ENCODE measurements around the gene DAZAP1. TPM values are rescaled to one million over a fixed set of nuclear protein-coding genes. Genes with fewer than 3 reads are reported as not detected.

Gene DAZAP1
- 10 to 100 TPM; 45.3 to 75.4 (median 64.0) TPM for total RNA-seq

GRCh38 chr19:1407528-1408299 is at the start of gene DAZAP1:
Gene DAZAP1 (plus strand): TSS chr19:1407586. CDS start chr19:1407774, 188 bp downstream.
- Histone ChIP-seq H3K36me3 (peaks cover 0 to 6% of the 10 kb centered on the region in 2 donors), H3K9me3 (no peaks in the 10 kb centered on the region), H3K4me1 (peaks cover 3 to 54% (median 37%) of the 10 kb centered on the region in 3 donors), H3K27ac (peak within 1 kb of the TSS; percentile 83 to 98 (median 97)), H3K27me3 (no peaks in the 10 kb centered on the region), H3K4me3 (peak within 1 kb of the TSS; percentile 88 to 100)
- no peak for ATAC-seq
- no CpG with 5 or more reads among the region's 121 CpGs for WGBS, 2 donors (ENCODE audit: low coverage in 1 of 2)
- TF ChIP-seq POLR2A (IDR thresholded peaks at IDR 0.05) (peak; percentile 44 to 70), CTCF (IDR thresholded peaks at IDR 0.05) (peak in 1 of 4 experiments; percentile 3), POLR2AphosphoS5 (IDR thresholded peaks at IDR 0.05) (no peak)

DNA sequence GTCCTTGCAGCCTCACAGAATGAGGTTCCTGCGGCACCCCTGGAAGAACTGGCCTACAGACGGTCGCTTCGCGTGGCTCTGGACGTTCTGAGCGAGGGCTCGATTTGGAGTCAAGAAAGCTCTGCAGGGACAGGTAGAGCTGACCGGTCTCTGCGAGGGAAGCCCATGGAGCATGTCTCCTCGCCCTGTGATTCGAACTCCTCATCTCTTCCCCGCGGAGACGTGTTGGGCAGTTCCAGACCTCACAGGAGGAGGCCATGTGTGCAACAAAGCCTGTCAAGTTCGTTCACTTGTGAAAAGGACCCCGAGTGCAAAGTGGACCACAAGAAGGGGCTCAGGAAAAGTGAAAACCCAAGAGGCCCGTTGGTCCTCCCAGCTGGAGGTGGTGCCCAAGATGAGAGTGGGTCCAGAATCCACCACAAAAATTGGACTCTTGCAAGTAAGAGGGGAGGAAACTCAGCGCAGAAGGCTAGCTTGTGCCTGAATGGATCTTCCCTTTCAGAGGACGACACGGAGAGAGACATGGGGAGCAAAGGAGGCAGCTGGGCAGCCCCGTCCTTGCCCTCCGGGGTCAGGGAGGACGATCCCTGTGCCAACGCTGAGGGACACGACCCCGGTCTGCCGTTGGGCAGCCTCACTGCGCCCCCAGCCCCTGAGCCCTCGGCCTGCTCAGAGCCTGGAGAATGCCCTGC is 47.1 kb upstream of the DAZAP1 start:
- no peaks in the 10 kb centered on the region for H3K27me3 ChIP-seq
- H3K36me3 ChIP-seq = peaks cover 0 to 80% of the 10 kb centered on the region in 2 donors
- H3K4me1 ChIP-seq = peaks cover 0 to 52% (median 34%) of the 10 kb centered on the region in 3 donors
- peak overlapping the region in 3 of 4 donors; percentile 75 to 78 (median 76) for H3K27ac ChIP-seq
- no peaks in the 10 kb centered on the region for H3K9me3 ChIP-seq
- H3K4me3 ChIP-seq = peak overlapping the region in 1 of 2 donors; percentile 29
- ATAC-seq = no peak
- 51 to 57% methylated on average over 7 to 9 of the region's 30 CpGs for WGBS, 2 donors (ENCODE audit: low coverage in 1 of 2)
- TF ChIP-seq POLR2A (IDR thresholded peaks at IDR 0.05) (no peak), EP300 (IDR thresholded peaks at IDR 0.05) (no peak), POLR2AphosphoS5 (IDR thresholded peaks at IDR 0.05) (no peak), CTCF (IDR thresholded peaks at IDR 0.05) (no peak)

DNA sequence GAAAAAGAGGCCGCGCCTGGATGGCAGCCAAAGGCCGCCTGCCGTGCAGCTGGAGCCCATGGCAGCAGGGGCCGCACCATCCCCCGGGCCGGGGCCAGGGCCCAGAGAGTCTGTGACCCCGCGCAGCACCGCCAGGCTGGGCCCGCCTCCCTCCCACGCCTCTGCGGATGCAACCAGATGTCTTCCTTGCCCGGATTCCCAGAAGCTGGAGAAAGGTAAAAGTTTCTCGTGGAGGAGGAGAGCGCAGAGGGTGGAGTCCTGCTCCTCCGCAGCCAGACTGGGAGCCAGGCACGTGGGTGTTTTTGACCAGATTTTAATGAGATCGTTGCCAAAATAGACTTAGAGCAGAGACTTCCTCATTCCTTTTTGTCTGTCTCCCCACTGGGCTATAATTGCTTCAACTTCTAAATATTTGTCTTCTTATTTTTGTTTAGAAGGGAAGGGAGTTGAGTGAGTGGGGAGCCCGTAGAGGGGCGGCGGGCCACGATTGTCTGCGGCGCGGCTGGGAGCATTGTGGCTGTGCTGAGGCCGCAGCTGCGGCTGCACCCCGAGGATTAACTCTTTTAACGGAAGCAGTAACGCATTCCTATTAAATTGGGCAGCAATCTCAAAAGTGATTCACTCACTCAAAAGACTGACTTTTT is 46.4 kb upstream of the DAZAP1 start:
- WGBS, 2 donors (ENCODE audit: low coverage in 1 of 2) = 5 to 31% methylated on average over 6 to 17 of the region's 31 CpGs
- Histone ChIP-seq H3K4me1 (peaks cover 0 to 46% (median 30%) of the 10 kb centered on the region in 3 donors), H3K27me3 (no peaks in the 10 kb centered on the region), H3K4me3 (peak overlapping the region in 1 of 2 donors; percentile 29), H3K9me3 (no peaks in the 10 kb centered on the region), H3K27ac (peak overlapping the region in 3 of 4 donors; percentile 75 to 78 (median 76)), H3K36me3 (peaks cover 0 to 86% of the 10 kb centered on the region in 2 donors)
- TF ChIP-seq EP300 (IDR thresholded peaks at IDR 0.05) = no peak
- peak; percentile 59 for TF ChIP-seq POLR2AphosphoS5 (IDR thresholded peaks at IDR 0.05)
- TF ChIP-seq CTCF (IDR thresholded peaks at IDR 0.05) = peak in 1 of 4 experiments; percentile 10
- peak; percentile 78 for ATAC-seq

DNA sequence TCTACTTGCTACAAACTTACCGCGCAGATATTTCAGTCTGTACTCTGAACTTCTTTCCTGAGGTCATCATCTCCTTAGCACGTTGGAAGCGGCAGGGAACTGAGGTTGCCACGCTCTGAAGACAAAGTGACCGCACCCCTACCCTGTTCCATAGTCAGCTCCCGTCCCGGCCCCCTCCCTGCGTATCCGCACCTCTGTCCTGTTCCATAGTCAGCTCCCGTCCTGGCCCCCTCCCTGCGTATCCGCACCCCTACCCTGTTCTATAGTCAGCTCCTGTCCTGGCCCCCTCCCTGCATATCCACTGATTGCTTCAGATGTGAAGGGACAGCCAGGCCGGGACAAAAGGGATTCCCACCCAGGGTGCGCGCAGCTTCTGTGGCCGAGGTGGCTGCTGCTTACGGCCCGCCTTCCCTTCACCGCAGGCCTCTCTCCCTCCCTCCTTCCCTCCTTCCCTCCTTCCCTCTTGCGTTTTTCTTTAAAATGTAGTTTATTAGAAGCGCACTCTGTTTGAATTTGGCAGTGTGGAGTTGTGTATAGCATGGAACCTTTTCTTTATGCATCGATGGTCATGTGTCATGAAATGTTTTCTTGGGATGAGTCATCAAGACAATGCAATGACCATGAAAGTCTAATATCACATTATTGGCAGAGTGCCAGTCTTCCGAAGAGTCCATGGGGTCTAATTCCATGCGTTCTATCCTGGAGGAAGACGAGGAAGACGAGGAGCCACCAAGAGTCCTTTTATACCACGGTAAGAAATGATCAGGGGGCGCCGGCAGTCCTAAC is 45.6 kb upstream of the DAZAP1 start:
- TF ChIP-seq CTCF (IDR thresholded peaks at IDR 0.05) = no peak
- TF ChIP-seq EP300 (IDR thresholded peaks at IDR 0.05) = no peak
- TF ChIP-seq POLR2A (IDR thresholded peaks at IDR 0.05) = no peak
- TF ChIP-seq POLR2AphosphoS5 (IDR thresholded peaks at IDR 0.05) = no peak
- Histone ChIP-seq H3K9me3 (no peaks in the 10 kb centered on the region), H3K36me3 (peaks cover 0 to 94% of the 10 kb centered on the region in 2 donors), H3K4me3 (peak overlapping the region in 1 of 2 donors; percentile 29), H3K27ac (peak overlapping the region in 3 of 4 donors; percentile 75 to 78 (median 76)), H3K27me3 (no peaks in the 10 kb centered on the region), H3K4me1 (peaks cover 0 to 37% (median 22%) of the 10 kb centered on the region in 3 donors)
- 64 to 80% methylated on average over 9 to 29 of the region's 30 CpGs for WGBS, 2 donors (ENCODE audit: low coverage in 1 of 2)
- ATAC-seq = no peak

Data from gastroesophageal sphincter (tissue), 4 donors.